Thoracic aorta (tissue), 2 donors: ENCODE data around the gene ADSS1. TPM values are rescaled to one million over a fixed set of nuclear protein-coding genes. Genes with fewer than 3 reads are reported as not detected.
A peak's percentile ranks its signal among the peaks of the same experiment; 100 is the strongest.

Experiments used
- ATAC-seq: fragments of 150-250 bp; one replicate; pipeline ENCODE4 v1.8.0; 2017; ENCODE audit warnings: low read depth; ENCODE audit not compliant: insufficient number of reproducible peaks, low FRiP score
- DNase-seq: peaks from one replicate; pipeline ENCODE4 v3.0.0-alpha.2; 2020; ENCODE audit warnings: low spot score
- H3K27ac ChIP-seq, 2 donors: fragments of 200-600 bp; sonication (generic); 1 replicate in 1 of 2; 2 replicates in 1 of 2; pipeline ENCODE4 v1.5.1; 2016; ENCODE audit warnings: mild to moderate bottlenecking in 2 of 2, moderate library complexity in 2 of 2
- H3K27me3 ChIP-seq: fragments of 200-600 bp; sonication (generic); replicated peaks from 2 replicates; pipeline ENCODE4 v1.6.0; 2016; ENCODE audit warnings: mild to moderate bottlenecking; ENCODE audit not compliant: insufficient read depth
- H3K36me3 ChIP-seq: fragments of 200-600 bp; sonication (generic); one replicate; pipeline ENCODE4 v1.5.1; 2016
- H3K4me1 ChIP-seq, 2 donors: fragments of 200-600 bp; sonication (generic); 1 replicate in 1 of 2; 2 replicates in 1 of 2; pipeline versions ENCODE4 v1.5.1 to v1.6.0; 2016; ENCODE audit warnings: low read depth in 2 of 2, mild to moderate bottlenecking in 1 of 2; ENCODE audit not compliant: control insufficient read depth in 1 of 2
- H3K4me3 ChIP-seq: fragments of 200-600 bp; sonication (generic); 2 replicates; pipeline ENCODE4 v1.5.1; 2016; ENCODE audit warnings: mild to moderate bottlenecking
- H3K9me3 ChIP-seq: fragments of 200-600 bp; sonication (generic); 2 replicates; pipeline ENCODE4 v1.5.1; 2016
- CTCF ChIP-seq: fragments of 200-600 bp; sonication (generic); IDR thresholded peaks from one replicate; pipeline ENCODE4 v1.5.1; 2019; ENCODE audit warnings: antibody characterized with exemption
- total RNA-seq, 2 donors: library from RNA; depleted of rRNA; stranded (reverse); fragments of >200 nt; gene quantifications; one replicate each; pipeline versions ENCODE4 v1.1.0 to v1.2.3, GENCODE V29; 2016

The ADSS1 gene
- total RNA-seq, 2 donors from 2014 or later, result 30.8 to 87.3 TPM

- H3K27ac ChIP-seq, result peak overlapping the region in 1 of 2 donors; percentile 15
Observed at GRCh38 chr14:104691546-104692260, 32.3 kb upstream of the ADSS1 start.

GRCh38 chr14:104692261-104692938 lies 31.6 kb upstream of the ADSS1 start:
- no peaks in the 10 kb centered on the region for H3K9me3 ChIP-seq
- no peak for DNase-seq
- H3K4me3 ChIP-seq, result no peak overlapping the region
- peaks cover 63 to 92% of the 10 kb centered on the region in 2 donors for H3K4me1 ChIP-seq
- H3K27ac ChIP-seq, result peak overlapping the region in 1 of 2 donors; percentile 15
- no peak for ATAC-seq
- TF ChIP-seq CTCF, result no peak
- H3K36me3 ChIP-seq, result no peaks in the 10 kb centered on the region
- no peaks in the 10 kb centered on the region for H3K27me3 ChIP-seq

More at GRCh38 chr14:104691546-104692260, 32.3 kb upstream of the ADSS1 start:
- H3K9me3 ChIP-seq, result no peaks in the 10 kb centered on the region
- no peak for ATAC-seq
- H3K4me1 ChIP-seq, result peaks cover 57 to 86% of the 10 kb centered on the region in 2 donors
- no peak for TF ChIP-seq CTCF
- DNase-seq, result no peak
- H3K36me3 ChIP-seq, result no peaks in the 10 kb centered on the region
- no peaks in the 10 kb centered on the region for H3K27me3 ChIP-seq
- H3K4me3 ChIP-seq, result peak overlapping the region; percentile 98

- DNase-seq (no peak), ATAC-seq (no peak)
- H3K4me3 ChIP-seq, result no peak overlapping the region
- H3K9me3 ChIP-seq, result no peaks in the 10 kb centered on the region
- peaks cover 69 to 92% of the 10 kb centered on the region in 2 donors for H3K4me1 ChIP-seq
- H3K36me3 ChIP-seq, result no peaks in the 10 kb centered on the region
- no peak for TF ChIP-seq CTCF
- H3K27ac ChIP-seq, result peak overlapping the region in 1 of 2 donors; percentile 9
- no peaks in the 10 kb centered on the region for H3K27me3 ChIP-seq
Observed at GRCh38 chr14:104692939-104693315, 31.1 kb upstream of the ADSS1 start.

GRCh38 chr14:104693482-104694431 lies 30.3 kb upstream of the ADSS1 start:
- Histone ChIP-seq H3K27ac (peak overlapping the region in 1 of 2 donors; percentile 71), H3K9me3 (no peaks in the 10 kb centered on the region), H3K27me3 (no peaks in the 10 kb centered on the region), H3K4me1 (peaks cover 68 to 92% of the 10 kb centered on the region in 2 donors), H3K4me3 (no peak overlapping the region), H3K36me3 (no peaks in the 10 kb centered on the region)
- no peak for TF ChIP-seq CTCF
- DNase-seq, result no peak
- ATAC-seq, result no peak
